Cardiac fibroblast (primary cell): ENCODE measurements around the gene NCAM1.

ENCODE experiments used
- DNase-seq, 2 donors: peaks; one replicate each; pipeline versions ENCODE4 v3.0.0 to v3.0.0-alpha.2; 2010; ENCODE audit warnings: low read depth in 2 of 2
- H3K4me3 ChIP-seq, 2 donors: replicated peaks in 1 of 2; 1 replicate in 1 of 2; 2 replicates in 1 of 2; pipeline ENCODE4 v1.5.1; 2011; ENCODE audit warnings: low read depth in 2 of 2, low read length in 2 of 2, mild to moderate bottlenecking in 2 of 2, moderate library complexity in 1 of 2
- CTCF ChIP-seq: IDR thresholded peaks from one replicate; pipeline ENCODE4 v1.5.1; 2011; ENCODE audit warnings: low read depth, mild to moderate bottlenecking, low read length, inconsistent platforms

Gene NCAM1

DNA sequence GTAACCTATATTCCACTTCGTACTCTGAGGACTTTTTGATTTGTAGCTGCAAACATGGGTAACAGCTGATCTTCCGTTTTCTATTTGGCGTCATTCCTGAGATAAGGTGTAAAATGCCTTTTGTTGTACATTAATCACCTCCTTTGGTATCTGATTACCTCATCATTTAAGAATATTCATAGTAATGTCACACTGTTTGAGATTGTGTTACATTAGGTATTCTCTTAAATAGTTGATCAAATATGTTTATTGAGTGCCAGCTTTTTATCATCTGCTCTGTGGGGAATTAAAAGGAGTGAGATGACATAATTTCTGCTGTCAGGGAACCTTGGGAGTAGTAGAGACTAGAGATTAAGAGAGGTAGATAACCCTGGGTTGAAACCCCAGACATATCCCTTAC lies 5.9 kb downstream of the NCAM1 start:
- DNase-seq = no peak
- H3K4me3 ChIP-seq = no peak overlapping the region
- no peak for TF ChIP-seq CTCF

GRCh38 chr11:112968941-112969713 lies 7.9 kb downstream of the NCAM1 start:
- no peak overlapping the region for H3K4me3 ChIP-seq
- no peak for TF ChIP-seq CTCF
- DNase-seq = peak in 1 of 2 donors; percentile 58

GRCh38 chr11:112971195-112971594 lies 10.0 kb downstream of the NCAM1 start:
- DNase-seq = no peak
- H3K4me3 ChIP-seq = no peak overlapping the region
- no peak for TF ChIP-seq CTCF

DNA sequence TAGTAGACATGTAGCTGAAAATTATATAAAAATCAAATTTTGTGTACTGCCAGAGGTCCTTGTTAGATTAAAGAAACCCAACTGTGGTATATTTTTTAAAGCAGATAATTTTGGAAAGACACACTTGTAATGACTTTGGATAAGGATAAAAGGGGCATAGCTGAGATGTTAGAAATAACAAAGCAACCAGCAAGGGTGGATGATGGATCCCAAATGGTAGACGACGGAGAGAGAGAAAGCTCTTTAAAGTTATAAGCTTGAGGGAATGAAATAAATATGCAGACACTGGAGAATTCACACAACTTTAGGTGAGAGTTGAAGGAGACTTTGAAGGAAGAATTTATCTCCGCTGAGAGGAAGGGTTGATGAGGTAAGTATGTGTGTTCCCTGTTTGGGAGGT lies 10.6 kb downstream of the NCAM1 start:
- DNase-seq = no peak
- H3K4me3 ChIP-seq = no peak overlapping the region
- TF ChIP-seq CTCF = no peak

DNA sequence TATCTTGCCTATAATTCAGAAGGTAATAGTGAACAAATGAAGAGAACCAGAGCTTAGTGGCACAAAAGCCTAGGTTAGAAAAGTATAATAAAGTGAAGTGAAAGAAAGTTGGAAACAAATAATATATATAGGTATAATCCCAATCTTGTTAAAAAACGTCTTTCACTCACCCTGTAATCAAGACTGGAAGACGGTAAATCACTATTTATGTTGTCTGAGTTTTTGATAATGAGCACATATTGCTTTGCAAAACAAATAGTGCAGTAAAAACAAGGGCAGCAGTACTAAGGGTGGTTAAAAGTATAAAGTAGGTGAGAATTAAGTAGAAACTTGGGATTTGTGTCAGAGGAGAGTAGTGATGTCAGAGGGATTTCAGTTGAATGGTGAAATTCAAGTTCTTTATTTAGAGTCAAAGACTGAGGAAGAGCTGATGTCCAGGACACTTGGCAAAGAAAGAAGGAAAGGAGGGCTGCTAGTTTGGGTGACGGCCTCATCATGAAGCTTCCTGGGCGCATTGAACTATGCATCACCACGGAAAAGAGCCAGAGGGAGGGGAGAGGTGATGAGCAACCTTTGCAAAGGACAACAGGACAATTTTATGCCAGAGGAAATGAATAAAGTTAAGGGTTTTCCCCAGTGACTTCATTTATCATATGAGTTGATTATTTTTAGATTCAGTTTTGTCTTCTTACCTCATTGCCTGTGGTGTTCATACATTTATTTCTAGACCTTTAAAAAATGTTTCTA lies 11.4 kb downstream of the NCAM1 start:
- no peak for TF ChIP-seq CTCF
- H3K4me3 ChIP-seq = no peak overlapping the region
- DNase-seq = no peak

DNA sequence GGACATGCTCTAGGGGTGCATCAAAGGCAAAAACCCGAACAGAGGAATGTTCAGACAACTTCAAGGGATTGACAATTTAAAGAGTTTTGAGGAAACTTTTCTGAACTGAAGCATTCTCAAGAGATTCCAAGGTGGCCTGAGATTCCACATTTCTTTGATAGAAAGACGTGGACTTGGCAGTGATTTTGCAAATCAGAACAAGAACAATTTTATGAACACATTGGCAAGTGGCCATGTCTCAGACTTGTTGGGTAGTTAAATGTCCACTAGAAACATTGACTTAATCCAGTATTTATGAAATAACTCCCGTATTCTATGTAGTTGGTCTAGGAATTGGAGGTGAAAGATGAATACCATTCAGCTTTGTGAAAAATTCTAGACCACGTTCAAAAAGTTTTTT lies 13.8 kb downstream of the NCAM1 start:
- peak in 1 of 2 donors; percentile 20 for DNase-seq
- no peak for TF ChIP-seq CTCF
- H3K4me3 ChIP-seq = no peak overlapping the region
